GM12878 (cell line): ENCODE results near the gene USP28. TPM values are rescaled to one million over a fixed set of nuclear protein-coding genes. Genes with fewer than 3 reads are reported as not detected.

Experiments used
- CHD1 ChIP-seq: IDR thresholded peaks from 2 replicates; pipeline ENCODE4 v1.6.1; 2012; ENCODE audit warnings: low read depth, low read length, improper control_type of control experiment
- EED ChIP-seq: sonication (generic); IDR thresholded peaks from 2 replicates; pipeline ENCODE4 v1.6.1; 2016; ENCODE audit warnings: antibody characterized with exemption, low read depth
- FOS ChIP-seq: IDR thresholded peaks from 3 replicates; pipeline ENCODE4 v1.6.1; 2011; ENCODE audit warnings: borderline replicate concordance; ENCODE audit not compliant: insufficient read length; ENCODE audit errors: extremely low read depth
- IKZF1 ChIP-seq: fragments of 450-650 bp; conservative IDR thresholded peaks from 2 replicates; pipeline ENCODE4 v1.6.1; 2017; ENCODE audit warnings: antibody characterized with exemption, mild to moderate bottlenecking
- IKZF2 ChIP-seq, 2 experiments: fragments of 450-650 bp; IDR thresholded peaks; 2 replicates each; pipeline ENCODE4 v1.6.1; 2017; ENCODE audit warnings: mild to moderate bottlenecking in 2 of 2, moderate library complexity in 2 of 2
- MEF2B ChIP-seq: fragments of 450-650 bp; IDR thresholded peaks from 2 replicates; pipeline ENCODE4 v1.6.1; 2018; ENCODE audit warnings: mild to moderate bottlenecking, moderate library complexity; ENCODE audit not compliant: partially characterized antibody, poor library complexity, severe bottlenecking
- MYC ChIP-seq: IDR thresholded peaks from 2 replicates; pipeline ENCODE4 v1.6.1; 2011; ENCODE audit warnings: mild to moderate bottlenecking, low read length, moderate library complexity, inconsistent platforms; ENCODE audit not compliant: insufficient read depth, insufficient replicate concordance, insufficient read length, severe bottlenecking
- PAX8 ChIP-seq: fragments of 450-650 bp; IDR thresholded peaks from 2 replicates; pipeline ENCODE4 v1.6.1; 2017; ENCODE audit warnings: mild to moderate bottlenecking, moderate library complexity
- POLR2A ChIP-seq: IDR thresholded peaks from 2 replicates; pipeline ENCODE4 v1.6.1; 2011; ENCODE audit warnings: low read depth, mild to moderate bottlenecking, low read length
- POLR2AphosphoS2 ChIP-seq: IDR thresholded peaks from 2 replicates; pipeline ENCODE4 v1.6.1; 2011; ENCODE audit warnings: low read depth, mild to moderate bottlenecking, low read length, improper control_type of control experiment, moderate library complexity
- RAD21 ChIP-seq: IDR thresholded peaks from 2 replicates; pipeline ENCODE4 v1.6.1; 2011; ENCODE audit warnings: mild to moderate bottlenecking, low read depth, low read length, moderate library complexity; ENCODE audit not compliant: insufficient read depth
- RCOR1 ChIP-seq: conservative IDR thresholded peaks from 2 replicates; pipeline ENCODE4 v1.6.1; 2012; ENCODE audit warnings: low read depth, low read length, improper control_type of control experiment
- STAT3 ChIP-seq: IDR thresholded peaks from 2 replicates; pipeline ENCODE4 v1.6.1; 2011; ENCODE audit warnings: low read depth, low read length, improper control_type of control experiment
- TCF12 ChIP-seq: IDR thresholded peaks from 2 replicates; pipeline ENCODE4 v1.6.1; 2011; ENCODE audit warnings: low read depth, mild to moderate bottlenecking, low read length
- WRNIP1 ChIP-seq: IDR thresholded peaks from 2 replicates; pipeline ENCODE4 v1.6.1; 2011; ENCODE audit warnings: low read depth, low read length, improper control_type of control experiment, borderline replicate concordance
- ZNF217 ChIP-seq: fragments of 450-650 bp; IDR thresholded peaks from 2 replicates; pipeline ENCODE4 v1.6.1; 2017; ENCODE audit warnings: antibody characterized with exemption, mild to moderate bottlenecking
- ZNF24 ChIP-seq: fragments of 450-650 bp; IDR thresholded peaks from 2 replicates; pipeline ENCODE4 v1.6.1; 2017; ENCODE audit warnings: antibody characterized with exemption, mild to moderate bottlenecking
- polyA plus RNA-seq, 11 experiments: library from polyadenylated mRNA; depleted of rRNA in 4 of 11; unstranded in 6 of 11; stranded (reverse) in 5 of 11; fragments of >200 nt; fragmentation: Nextera tagmentation in 4 of 11; fragmentation: Illumina TruSeq in 1 of 11; extraction: Ambion mirVana in 4 of 11; extraction: Trizol in 1 of 11; gene quantifications; 1 replicate in 1 of 11; 2 replicates in 10 of 11; pipeline versions ENCODE4 v1.2.1 to v1.2.3, GENCODE V29; 2011 to 2016; ENCODE audit warnings: inconsistent platforms in 2 of 11, missing spikeins in 2 of 11, low read depth in 1 of 11
- total RNA-seq, 4 experiments: library from RNA; depleted of rRNA in 3 of 4; stranded (reverse); fragments of >200 nt in 3 of 4; fragmentation: Illumina TruSeq in 1 of 4; extraction: Trizol in 1 of 4; gene quantifications; 2 replicates each; pipeline versions ENCODE4 v1.2.1 to v1.2.3, GENCODE V29; 2013 to 2021
- TF ChIP-seq, protein P1 (sequence below): IDR thresholded peaks from 2 replicates; pipeline ENCODE4 v1.6.1; 2012; ENCODE audit warnings: low read depth, low read length, improper control_type of control experiment
- TF ChIP-seq, protein P2 (sequence below): fragments of 450-650 bp; IDR thresholded peaks from 2 replicates; pipeline ENCODE4 v1.6.1; 2017; ENCODE audit warnings: low read depth, mild to moderate bottlenecking, moderate library complexity
- TF ChIP-seq, protein P3 (sequence below): IDR thresholded peaks from 2 replicates; pipeline ENCODE4 v1.6.1; 2012; ENCODE audit warnings: mild to moderate bottlenecking, low read depth, low read length
- TF ChIP-seq, protein P4 (sequence below): fragments of 150-350 bp; IDR thresholded peaks from 2 replicates; pipeline ENCODE4 v1.6.1; 2014; ENCODE audit warnings: mild to moderate bottlenecking, low read depth, low read length
- TF ChIP-seq, protein P5 (sequence below), 3 experiments: IDR thresholded peaks in 2 of 3; conservative IDR thresholded peaks in 1 of 3; 2 replicates each; pipeline ENCODE4 v1.5.1; 2011; ENCODE audit warnings: low read depth in 3 of 3, low read length in 3 of 3, mild to moderate bottlenecking in 3 of 3, control low read depth in 2 of 3, moderate library complexity in 2 of 3, inconsistent platforms in 1 of 3, mixed read lengths in 1 of 3; ENCODE audit not compliant: control insufficient read depth in 2 of 3, insufficient read depth in 1 of 3; ENCODE audit errors: extremely low read depth in 1 of 3

Gene USP28
- total and polyA plus RNA-seq, 10 of the 15 experiments (the other 5 are each of a cell fraction or from before 2014, with no cell fraction given), result 2.8 to 60.4 (median 24.1) TPM

DNA sequence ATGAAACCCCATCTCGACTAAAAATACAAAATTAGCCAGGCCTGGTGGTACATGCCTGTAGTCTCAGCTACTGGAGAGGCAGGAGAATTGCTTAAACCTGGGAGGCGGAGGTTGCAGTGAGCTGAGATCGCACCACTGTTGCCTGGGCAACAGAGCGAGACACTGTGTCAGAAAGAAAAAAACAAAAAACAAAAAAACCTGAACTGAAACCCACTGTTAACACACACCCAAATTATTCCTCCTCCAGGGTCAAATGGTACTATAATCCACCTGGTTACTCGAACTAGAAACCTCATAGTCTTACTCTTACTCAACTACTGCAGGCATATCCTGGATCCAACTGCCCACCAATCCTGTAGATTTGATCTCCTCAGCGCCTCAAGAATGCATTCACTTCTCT, 35.5 kb downstream of the USP28 start (continued):
- TF ChIP-seq FOS (no peak), PAX8 (no peak), CHD1 (no peak), RAD21 (no peak), IKZF1 (peak; percentile 53), TCF12 (no peak), RCOR1 (no peak), ZNF217 (no peak), POLR2AphosphoS2 (no peak), EED (peak; percentile 35; the same call in 1 of the 2 replicates), ZNF24 (no peak), MEF2B (no peak), MYC (no peak), STAT3 (no peak), WRNIP1 (no peak), IKZF2 (IDR thresholded peaks at IDR 0.05) (peak; percentile 73 to 80), POLR2A (no peak)
- TF ChIP-seq, protein P1, sequence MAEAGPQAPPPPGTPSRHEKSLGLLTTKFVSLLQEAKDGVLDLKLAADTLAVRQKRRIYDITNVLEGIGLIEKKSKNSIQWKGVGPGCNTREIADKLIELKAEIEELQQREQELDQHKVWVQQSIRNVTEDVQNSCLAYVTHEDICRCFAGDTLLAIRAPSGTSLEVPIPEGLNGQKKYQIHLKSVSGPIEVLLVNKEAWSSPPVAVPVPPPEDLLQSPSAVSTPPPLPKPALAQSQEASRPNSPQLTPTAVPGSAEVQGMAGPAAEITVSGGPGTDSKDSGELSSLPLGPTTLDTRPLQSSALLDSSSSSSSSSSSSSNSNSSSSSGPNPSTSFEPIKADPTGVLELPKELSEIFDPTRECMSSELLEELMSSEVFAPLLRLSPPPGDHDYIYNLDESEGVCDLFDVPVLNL, result no peak
- TF ChIP-seq, protein P2, sequence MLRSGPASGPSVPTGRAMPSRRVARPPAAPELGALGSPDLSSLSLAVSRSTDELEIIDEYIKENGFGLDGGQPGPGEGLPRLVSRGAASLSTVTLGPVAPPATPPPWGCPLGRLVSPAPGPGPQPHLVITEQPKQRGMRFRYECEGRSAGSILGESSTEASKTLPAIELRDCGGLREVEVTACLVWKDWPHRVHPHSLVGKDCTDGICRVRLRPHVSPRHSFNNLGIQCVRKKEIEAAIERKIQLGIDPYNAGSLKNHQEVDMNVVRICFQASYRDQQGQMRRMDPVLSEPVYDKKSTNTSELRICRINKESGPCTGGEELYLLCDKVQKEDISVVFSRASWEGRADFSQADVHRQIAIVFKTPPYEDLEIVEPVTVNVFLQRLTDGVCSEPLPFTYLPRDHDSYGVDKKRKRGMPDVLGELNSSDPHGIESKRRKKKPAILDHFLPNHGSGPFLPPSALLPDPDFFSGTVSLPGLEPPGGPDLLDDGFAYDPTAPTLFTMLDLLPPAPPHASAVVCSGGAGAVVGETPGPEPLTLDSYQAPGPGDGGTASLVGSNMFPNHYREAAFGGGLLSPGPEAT, result no peak
- TF ChIP-seq, protein P3, sequence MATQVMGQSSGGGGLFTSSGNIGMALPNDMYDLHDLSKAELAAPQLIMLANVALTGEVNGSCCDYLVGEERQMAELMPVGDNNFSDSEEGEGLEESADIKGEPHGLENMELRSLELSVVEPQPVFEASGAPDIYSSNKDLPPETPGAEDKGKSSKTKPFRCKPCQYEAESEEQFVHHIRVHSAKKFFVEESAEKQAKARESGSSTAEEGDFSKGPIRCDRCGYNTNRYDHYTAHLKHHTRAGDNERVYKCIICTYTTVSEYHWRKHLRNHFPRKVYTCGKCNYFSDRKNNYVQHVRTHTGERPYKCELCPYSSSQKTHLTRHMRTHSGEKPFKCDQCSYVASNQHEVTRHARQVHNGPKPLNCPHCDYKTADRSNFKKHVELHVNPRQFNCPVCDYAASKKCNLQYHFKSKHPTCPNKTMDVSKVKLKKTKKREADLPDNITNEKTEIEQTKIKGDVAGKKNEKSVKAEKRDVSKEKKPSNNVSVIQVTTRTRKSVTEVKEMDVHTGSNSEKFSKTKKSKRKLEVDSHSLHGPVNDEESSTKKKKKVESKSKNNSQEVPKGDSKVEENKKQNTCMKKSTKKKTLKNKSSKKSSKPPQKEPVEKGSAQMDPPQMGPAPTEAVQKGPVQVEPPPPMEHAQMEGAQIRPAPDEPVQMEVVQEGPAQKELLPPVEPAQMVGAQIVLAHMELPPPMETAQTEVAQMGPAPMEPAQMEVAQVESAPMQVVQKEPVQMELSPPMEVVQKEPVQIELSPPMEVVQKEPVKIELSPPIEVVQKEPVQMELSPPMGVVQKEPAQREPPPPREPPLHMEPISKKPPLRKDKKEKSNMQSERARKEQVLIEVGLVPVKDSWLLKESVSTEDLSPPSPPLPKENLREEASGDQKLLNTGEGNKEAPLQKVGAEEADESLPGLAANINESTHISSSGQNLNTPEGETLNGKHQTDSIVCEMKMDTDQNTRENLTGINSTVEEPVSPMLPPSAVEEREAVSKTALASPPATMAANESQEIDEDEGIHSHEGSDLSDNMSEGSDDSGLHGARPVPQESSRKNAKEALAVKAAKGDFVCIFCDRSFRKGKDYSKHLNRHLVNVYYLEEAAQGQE, result no peak
- TF ChIP-seq, protein P4, sequence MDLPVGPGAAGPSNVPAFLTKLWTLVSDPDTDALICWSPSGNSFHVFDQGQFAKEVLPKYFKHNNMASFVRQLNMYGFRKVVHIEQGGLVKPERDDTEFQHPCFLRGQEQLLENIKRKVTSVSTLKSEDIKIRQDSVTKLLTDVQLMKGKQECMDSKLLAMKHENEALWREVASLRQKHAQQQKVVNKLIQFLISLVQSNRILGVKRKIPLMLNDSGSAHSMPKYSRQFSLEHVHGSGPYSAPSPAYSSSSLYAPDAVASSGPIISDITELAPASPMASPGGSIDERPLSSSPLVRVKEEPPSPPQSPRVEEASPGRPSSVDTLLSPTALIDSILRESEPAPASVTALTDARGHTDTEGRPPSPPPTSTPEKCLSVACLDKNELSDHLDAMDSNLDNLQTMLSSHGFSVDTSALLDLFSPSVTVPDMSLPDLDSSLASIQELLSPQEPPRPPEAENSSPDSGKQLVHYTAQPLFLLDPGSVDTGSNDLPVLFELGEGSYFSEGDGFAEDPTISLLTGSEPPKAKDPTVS, result no peak
- TF ChIP-seq, protein P5, sequence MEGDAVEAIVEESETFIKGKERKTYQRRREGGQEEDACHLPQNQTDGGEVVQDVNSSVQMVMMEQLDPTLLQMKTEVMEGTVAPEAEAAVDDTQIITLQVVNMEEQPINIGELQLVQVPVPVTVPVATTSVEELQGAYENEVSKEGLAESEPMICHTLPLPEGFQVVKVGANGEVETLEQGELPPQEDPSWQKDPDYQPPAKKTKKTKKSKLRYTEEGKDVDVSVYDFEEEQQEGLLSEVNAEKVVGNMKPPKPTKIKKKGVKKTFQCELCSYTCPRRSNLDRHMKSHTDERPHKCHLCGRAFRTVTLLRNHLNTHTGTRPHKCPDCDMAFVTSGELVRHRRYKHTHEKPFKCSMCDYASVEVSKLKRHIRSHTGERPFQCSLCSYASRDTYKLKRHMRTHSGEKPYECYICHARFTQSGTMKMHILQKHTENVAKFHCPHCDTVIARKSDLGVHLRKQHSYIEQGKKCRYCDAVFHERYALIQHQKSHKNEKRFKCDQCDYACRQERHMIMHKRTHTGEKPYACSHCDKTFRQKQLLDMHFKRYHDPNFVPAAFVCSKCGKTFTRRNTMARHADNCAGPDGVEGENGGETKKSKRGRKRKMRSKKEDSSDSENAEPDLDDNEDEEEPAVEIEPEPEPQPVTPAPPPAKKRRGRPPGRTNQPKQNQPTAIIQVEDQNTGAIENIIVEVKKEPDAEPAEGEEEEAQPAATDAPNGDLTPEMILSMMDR (IDR thresholded peaks at IDR 0.05 in 2 of 3, conservative IDR thresholded peaks at IDR 0.05 in 1 of 3; ENCODE audit: control insufficient read depth in 2 of 3, extremely low read depth in 1 of 3, insufficient read depth in 1 of 3, low read depth in 3 of 3, low read length in 3 of 3), result no peak
